A673 (cell line): ENCODE results near the gene KCND3. TPM values are rescaled to one million over a fixed set of nuclear protein-coding genes. Genes with fewer than 3 reads are reported as not detected.

Experiments
- BruUV-seq: library from RNA; stranded (reverse); fragments of 400-500 nt; replicated peaks from 2 replicates; lab custom pipeline; 2021; lab: Mats Ljungman, UMichigan
- CTCF ChIA-PET: fragments of 300-600 bp; sonication (Branson Sonifier 250); formaldehyde crosslinking; loops from one replicate; lab custom pipeline; 2022; ENCODE audit warnings: antibody characterized with exemption; lab: Charles Lee
- POLR2A ChIA-PET: fragments of 300-600 bp; sonication (Branson Sonifier 250); formaldehyde crosslinking; loops from one replicate; lab custom pipeline; 2022; ENCODE audit warnings: antibody characterized with exemption; ENCODE audit not compliant: low non-redundant PET; lab: Charles Lee
- DNase-seq: peaks from one replicate; pipeline ENCODE4 v3.0.0-alpha.2; 2015; ENCODE audit warnings: low spot score
- H3K27ac ChIP-seq: fragments of 200-600 bp; sonication (generic); 2 replicates; pipeline ENCODE4 v1.5.1; 2016; ENCODE audit warnings: mixed run types, low read depth, mild to moderate bottlenecking, mixed read lengths, antibody characterized with exemption, low read length; ENCODE audit not compliant: poor library complexity, severe bottlenecking
- H3K27me3 ChIP-seq: fragments of 200-600 bp; sonication (generic); replicated peaks from 2 replicates; pipeline ENCODE4 v1.6.1; 2017; ENCODE audit warnings: mixed run types, low read depth, mild to moderate bottlenecking, mixed read lengths, antibody characterized with exemption, low read length; ENCODE audit not compliant: insufficient read depth, poor library complexity
- H3K36me3 ChIP-seq: fragments of 200-600 bp; sonication (generic); 2 replicates; pipeline ENCODE4 v1.6.1; 2016; ENCODE audit warnings: mixed run types, mild to moderate bottlenecking, mixed read lengths, antibody characterized with exemption, low read length; ENCODE audit not compliant: insufficient read depth, poor library complexity, severe bottlenecking
- H3K4me1 ChIP-seq: fragments of 200-600 bp; sonication (generic); 2 replicates; pipeline ENCODE4 v1.6.1; 2017; ENCODE audit warnings: mixed run types, mild to moderate bottlenecking, mixed read lengths, antibody characterized with exemption, low read length; ENCODE audit not compliant: insufficient read depth, poor library complexity, severe bottlenecking
- H3K4me3 ChIP-seq: fragments of 200-600 bp; sonication (generic); 2 replicates; pipeline ENCODE4 v1.5.1; 2016; ENCODE audit warnings: low read depth, mixed run types, mild to moderate bottlenecking, mixed read lengths, low read length; ENCODE audit not compliant: poor library complexity, severe bottlenecking
- H3K9me3 ChIP-seq: fragments of 200-600 bp; sonication (generic); 2 replicates; pipeline ENCODE4 v1.6.1; 2016; ENCODE audit warnings: mixed run types, low read depth, mild to moderate bottlenecking, mixed read lengths, antibody characterized with exemption, low read length; ENCODE audit not compliant: poor library complexity, severe bottlenecking
- EZH2 ChIP-seq: fragments of 200-600 bp; sonication (generic); IDR thresholded peaks from 2 replicates; pipeline ENCODE4 v1.6.1; 2017; ENCODE audit warnings: borderline replicate concordance, low read depth, mild to moderate bottlenecking, mixed read lengths, antibody characterized with exemption, low read length; ENCODE audit not compliant: poor library complexity, severe bottlenecking
- intact Hi-C: fragments of 100-400 bp; cut with micrococcal nuclease; formaldehyde crosslinking; loops from one replicate; pipeline ENCODE4 v1.10.0; 2022; ENCODE audit not compliant: unreplicated experiment
- total RNA-seq: library from RNA; stranded (reverse); gene quantifications from 2 replicates; pipeline ENCODE4 v1.2.3, GENCODE V29; 2021
- TF ChIP-seq, protein P1 (sequence below): fragments of 300-800, 200-600 bp; sonication (generic); conservative IDR thresholded peaks from 2 replicates; pipeline ENCODE4 v1.5.1; 2017; ENCODE audit warnings: low read depth, mild to moderate bottlenecking, antibody characterized with exemption, low read length, moderate library complexity, mixed read lengths

The KCND3 gene
- total RNA-seq, 1 experiment from 2014 or later = not detected

- Histone ChIP-seq H3K27me3 (no peaks in the 10 kb centered on the region), H3K36me3 (no peaks in the 10 kb centered on the region), H3K4me1 (no peaks in the 10 kb centered on the region), H3K27ac (no peak overlapping the region), H3K4me3 (no peak overlapping the region), H3K9me3 (no peaks in the 10 kb centered on the region)
- no peak for DNase-seq
- no TSS peak for BruUV-seq
- ChIA-PET POLR2A (no interaction called here), CTCF (no interaction called here)
- intact Hi-C loops = no loop called here
- TF ChIP-seq, protein P1, sequence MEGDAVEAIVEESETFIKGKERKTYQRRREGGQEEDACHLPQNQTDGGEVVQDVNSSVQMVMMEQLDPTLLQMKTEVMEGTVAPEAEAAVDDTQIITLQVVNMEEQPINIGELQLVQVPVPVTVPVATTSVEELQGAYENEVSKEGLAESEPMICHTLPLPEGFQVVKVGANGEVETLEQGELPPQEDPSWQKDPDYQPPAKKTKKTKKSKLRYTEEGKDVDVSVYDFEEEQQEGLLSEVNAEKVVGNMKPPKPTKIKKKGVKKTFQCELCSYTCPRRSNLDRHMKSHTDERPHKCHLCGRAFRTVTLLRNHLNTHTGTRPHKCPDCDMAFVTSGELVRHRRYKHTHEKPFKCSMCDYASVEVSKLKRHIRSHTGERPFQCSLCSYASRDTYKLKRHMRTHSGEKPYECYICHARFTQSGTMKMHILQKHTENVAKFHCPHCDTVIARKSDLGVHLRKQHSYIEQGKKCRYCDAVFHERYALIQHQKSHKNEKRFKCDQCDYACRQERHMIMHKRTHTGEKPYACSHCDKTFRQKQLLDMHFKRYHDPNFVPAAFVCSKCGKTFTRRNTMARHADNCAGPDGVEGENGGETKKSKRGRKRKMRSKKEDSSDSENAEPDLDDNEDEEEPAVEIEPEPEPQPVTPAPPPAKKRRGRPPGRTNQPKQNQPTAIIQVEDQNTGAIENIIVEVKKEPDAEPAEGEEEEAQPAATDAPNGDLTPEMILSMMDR = no peak
- TF ChIP-seq EZH2 = no peak
These were observed 65.7 kb downstream of the KCND3 start for GRCh38 chr1:111923766-111924165.

DNA sequence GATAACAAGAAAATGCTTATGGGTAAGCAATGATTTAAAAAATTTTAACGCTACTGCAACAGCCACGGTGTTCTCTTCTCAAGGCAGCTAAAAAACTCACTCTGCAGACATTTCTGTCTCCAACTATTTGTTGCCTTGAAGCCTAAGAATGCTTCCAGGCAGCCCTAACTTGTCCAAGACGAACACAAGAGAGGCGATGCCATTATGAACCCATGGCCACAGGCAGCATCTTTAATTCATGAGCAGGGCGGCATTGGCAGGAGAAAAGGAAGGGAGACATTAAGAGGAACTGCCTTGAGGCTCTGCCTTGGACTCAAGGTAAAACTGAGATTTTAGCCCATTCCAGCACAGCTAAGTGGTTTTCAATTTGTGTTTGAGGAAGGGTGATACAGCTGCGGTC lies 67.5 kb downstream of the KCND3 start:
- Histone ChIP-seq H3K27ac (no peak overlapping the region), H3K27me3 (peaks cover 1% of the 10 kb centered on the region), H3K9me3 (no peaks in the 10 kb centered on the region), H3K36me3 (no peaks in the 10 kb centered on the region), H3K4me1 (no peaks in the 10 kb centered on the region), H3K4me3 (no peak overlapping the region)
- BruUV-seq = no TSS peak
- POLR2A ChIA-PET = no interaction called here
- DNase-seq = no peak
- TF ChIP-seq EZH2 = no peak
- TF ChIP-seq, protein P1 = no peak
- CTCF ChIA-PET = no interaction called here
- intact Hi-C loops = no loop called here

DNA sequence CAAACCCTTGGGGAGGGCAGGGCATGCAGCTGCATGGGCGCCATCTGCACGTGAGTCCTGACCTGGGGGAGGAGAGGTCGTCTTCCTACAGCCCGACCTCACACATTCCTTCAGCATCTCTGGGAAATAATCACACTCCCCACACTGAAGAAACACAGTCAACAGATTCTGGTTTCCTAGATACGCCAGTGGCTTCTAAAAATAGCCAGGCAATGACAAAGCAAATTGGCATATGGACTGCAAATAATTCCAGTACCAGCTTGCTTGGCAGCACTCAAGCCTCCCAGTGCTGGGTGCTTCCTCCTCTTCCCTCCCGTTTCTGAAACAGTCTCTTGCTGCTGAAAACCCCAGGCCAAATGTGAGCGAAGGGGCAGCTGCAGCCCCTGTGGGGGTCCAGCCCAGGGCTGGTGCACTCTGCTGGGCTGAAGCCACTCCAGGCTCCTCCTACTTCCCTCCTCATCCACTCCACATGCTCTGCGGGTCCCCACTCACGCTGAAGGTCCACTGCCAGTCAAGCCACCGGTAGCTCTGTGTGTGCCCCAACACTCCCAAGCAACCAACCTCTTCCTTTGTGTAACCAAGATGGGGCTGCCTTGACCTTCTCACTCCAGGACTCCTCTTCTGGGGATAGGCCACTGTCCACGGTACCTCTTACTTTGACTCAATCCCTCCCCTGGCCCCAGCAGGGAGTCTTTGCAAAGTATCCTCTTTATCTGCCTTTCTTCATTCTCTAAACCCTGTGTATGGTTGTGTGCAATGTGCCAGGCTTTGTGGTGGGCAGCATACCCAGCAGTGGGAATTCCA lies 69.0 kb downstream of the KCND3 start:
- Histone ChIP-seq H3K36me3 (no peaks in the 10 kb centered on the region), H3K4me1 (no peaks in the 10 kb centered on the region), H3K27me3 (peaks cover 15% of the 10 kb centered on the region), H3K4me3 (no peak overlapping the region), H3K27ac (no peak overlapping the region), H3K9me3 (no peaks in the 10 kb centered on the region)
- intact Hi-C loops = no loop called here
- ChIA-PET POLR2A (no interaction called here), CTCF (no interaction called here)
- TF ChIP-seq, protein P1 = no peak
- no peak for TF ChIP-seq EZH2
- DNase-seq = no peak
- BruUV-seq = no TSS peak
